MCF 10A (cell line): ENCODE measurements around the gene BHMT. TPM values are rescaled to one million over a fixed set of nuclear protein-coding genes. Genes with fewer than 3 reads are reported as not detected.

Experiments
- BruUV-seq: library from RNA; stranded (reverse); fragments of 400-500 nt; replicated peaks from 2 replicates; lab custom pipeline; 2021; lab: Mats Ljungman, UMichigan
- CTCF ChIA-PET: fragments of 300-600 bp; sonication (Branson Sonifier 250); formaldehyde crosslinking; extraction: SDS; loops from one replicate; lab custom pipeline; 2021; ENCODE audit warnings: antibody characterized with exemption, inconsistent platforms; lab: Yijun Ruan, JAX
- POLR2A ChIA-PET: fragments of 300-600, 350-650 bp; sonication (Branson Sonifier 250); formaldehyde crosslinking; extraction: SDS; loops from one replicate; lab custom pipeline; 2020; ENCODE audit warnings: antibody characterized with exemption, inconsistent platforms; lab: Yijun Ruan, JAX
- DNase-seq: peaks from one replicate; pipeline ENCODE4 v3.0.0-alpha.2; 2018; ENCODE audit not compliant: unreplicated experiment
- H3K27ac Mint-ChIP-seq: one replicate; pipeline ENCODE4 v1.8.0; 2022; ENCODE audit warnings: mild to moderate bottlenecking, low read depth, mixed read lengths; ENCODE audit not compliant: unreplicated experiment
- H3K27me3 Mint-ChIP-seq: one replicate; pipeline ENCODE4 v1.8.0; 2022; ENCODE audit warnings: mixed read lengths; ENCODE audit not compliant: insufficient read depth, unreplicated experiment
- H3K36me3 Mint-ChIP-seq: one replicate; pipeline ENCODE4 v1.8.0; 2022; ENCODE audit warnings: mild to moderate bottlenecking, moderate library complexity, mixed read lengths; ENCODE audit not compliant: insufficient read depth, unreplicated experiment
- H3K4me1 Mint-ChIP-seq: one replicate; pipeline ENCODE4 v1.8.0; 2022; ENCODE audit warnings: mixed read lengths; ENCODE audit not compliant: insufficient read depth, unreplicated experiment
- H3K4me3 Mint-ChIP-seq: one replicate; pipeline ENCODE4 v1.8.0; 2022; ENCODE audit warnings: mild to moderate bottlenecking, moderate library complexity, mixed read lengths; ENCODE audit not compliant: unreplicated experiment
- H3K9me3 Mint-ChIP-seq: one replicate; pipeline ENCODE4 v1.8.0; 2022; ENCODE audit warnings: mixed read lengths; ENCODE audit not compliant: unreplicated experiment
- intact Hi-C: fragments of 100-400 bp; cut with micrococcal nuclease; formaldehyde crosslinking; loops from 2 replicates; pipeline ENCODE4 v1.14.1; 2022
- total RNA-seq: library from RNA; stranded (reverse); gene quantifications from 2 replicates; pipeline ENCODE4 v1.2.3, GENCODE V29; 2022
- TF ChIP-seq, protein P1 (sequence below): fragments of 200-600 bp; IDR thresholded peaks from one replicate; pipeline ENCODE4 v1.8.0; 2022; ENCODE audit warnings: antibody characterized with exemption, mild to moderate bottlenecking; ENCODE audit not compliant: unreplicated experiment

Gene BHMT
- total RNA-seq, 1 experiment from 2014 or later = not detected

DNA sequence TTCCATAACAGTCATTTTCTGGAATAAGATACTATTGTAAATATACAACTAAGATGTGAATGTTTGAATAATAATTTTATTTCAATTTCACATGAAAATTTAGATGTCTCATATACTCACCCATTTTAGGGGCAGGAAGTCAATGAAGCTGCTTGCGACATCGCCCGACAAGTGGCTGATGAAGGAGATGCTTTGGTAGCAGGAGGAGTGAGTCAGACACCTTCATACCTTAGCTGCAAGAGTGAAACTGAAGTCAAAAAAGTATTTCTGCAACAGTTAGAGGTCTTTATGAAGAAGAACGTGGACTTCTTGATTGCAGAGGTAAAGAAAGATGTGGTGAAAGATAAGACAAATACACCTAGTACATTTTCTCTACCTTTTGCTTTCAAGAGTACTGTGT, 8.6 kb downstream of the BHMT start:
- CTCF ChIA-PET = interaction anchor here (3.2 kb wide), 1 partner anchor 95 kb away, joined by 18 read pairs; no protein-coding TSS in a partner anchor
- H3K9me3 Mint-ChIP-seq = no peaks in the 10 kb centered on the region
- POLR2A ChIA-PET = no interaction called here
- no peak overlapping the region for H3K4me3 Mint-ChIP-seq
- H3K27ac Mint-ChIP-seq = no peak overlapping the region
- no peaks in the 10 kb centered on the region for H3K27me3 Mint-ChIP-seq
- TF ChIP-seq, protein P1, sequence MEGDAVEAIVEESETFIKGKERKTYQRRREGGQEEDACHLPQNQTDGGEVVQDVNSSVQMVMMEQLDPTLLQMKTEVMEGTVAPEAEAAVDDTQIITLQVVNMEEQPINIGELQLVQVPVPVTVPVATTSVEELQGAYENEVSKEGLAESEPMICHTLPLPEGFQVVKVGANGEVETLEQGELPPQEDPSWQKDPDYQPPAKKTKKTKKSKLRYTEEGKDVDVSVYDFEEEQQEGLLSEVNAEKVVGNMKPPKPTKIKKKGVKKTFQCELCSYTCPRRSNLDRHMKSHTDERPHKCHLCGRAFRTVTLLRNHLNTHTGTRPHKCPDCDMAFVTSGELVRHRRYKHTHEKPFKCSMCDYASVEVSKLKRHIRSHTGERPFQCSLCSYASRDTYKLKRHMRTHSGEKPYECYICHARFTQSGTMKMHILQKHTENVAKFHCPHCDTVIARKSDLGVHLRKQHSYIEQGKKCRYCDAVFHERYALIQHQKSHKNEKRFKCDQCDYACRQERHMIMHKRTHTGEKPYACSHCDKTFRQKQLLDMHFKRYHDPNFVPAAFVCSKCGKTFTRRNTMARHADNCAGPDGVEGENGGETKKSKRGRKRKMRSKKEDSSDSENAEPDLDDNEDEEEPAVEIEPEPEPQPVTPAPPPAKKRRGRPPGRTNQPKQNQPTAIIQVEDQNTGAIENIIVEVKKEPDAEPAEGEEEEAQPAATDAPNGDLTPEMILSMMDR = no peak
- no TSS peak for BruUV-seq
- peaks cover 7% of the 10 kb centered on the region for H3K36me3 Mint-ChIP-seq
- intact Hi-C loops = no loop called here
- peaks cover 5% of the 10 kb centered on the region for H3K4me1 Mint-ChIP-seq
- peak; percentile 69 for DNase-seq

GRCh38 chr5:79122973-79123372, 11.4 kb downstream of the BHMT start:
- ChIA-PET CTCF (interaction anchor here (13.8 kb wide), 1 partner anchor 99 kb away, joined by 491 read pairs; no protein-coding TSS in a partner anchor), POLR2A (interaction anchor here (1.6 kb wide), 1 partner anchor 10 kb away, joined by 5 read pairs; no protein-coding TSS in a partner anchor)
- intact Hi-C loops = no loop called here

GRCh38 chr5:79124607-79125006, 13.0 kb downstream of the BHMT start:
- ChIA-PET POLR2A (interaction anchor here (0.7 kb wide), 1 partner anchor 391 kb away, joined by 4 read pairs; no protein-coding TSS in a partner anchor), CTCF (interaction anchor here (13.8 kb wide), 1 partner anchor 100 kb away, joined by 491 read pairs; no protein-coding TSS in a partner anchor)
- no TSS peak for BruUV-seq
- peaks cover 5% of the 10 kb centered on the region for H3K36me3 Mint-ChIP-seq
- H3K9me3 Mint-ChIP-seq = no peaks in the 10 kb centered on the region
- no peaks in the 10 kb centered on the region for H3K27me3 Mint-ChIP-seq
- peaks cover 5% of the 10 kb centered on the region for H3K4me1 Mint-ChIP-seq
- no peak overlapping the region for H3K4me3 Mint-ChIP-seq
- intact Hi-C loops = no loop called here
- no peak for DNase-seq
- H3K27ac Mint-ChIP-seq = no peak overlapping the region
- TF ChIP-seq, protein P1 = no peak

More at GRCh38 chr5:79122973-79123372, 11.4 kb downstream of the BHMT start:
- Mint-ChIP-seq H3K27me3 (no peaks in the 10 kb centered on the region), H3K4me1 (peaks cover 5% of the 10 kb centered on the region), H3K36me3 (peaks cover 12% of the 10 kb centered on the region), H3K9me3 (no peaks in the 10 kb centered on the region), H3K27ac (no peak overlapping the region), H3K4me3 (no peak overlapping the region)
- TF ChIP-seq, protein P1 = no peak
- no TSS peak for BruUV-seq
- DNase-seq = no peak

- ChIA-PET POLR2A (no interaction called here), CTCF (interaction anchor here (0.5 to 13.8 kb wide), 4 partner anchors 52 to 351 kb away, joined by 3 to 491 read pairs (median 3); no protein-coding TSS in a partner anchor)
- no peak for DNase-seq
- H3K27ac Mint-ChIP-seq = no peak overlapping the region
- TF ChIP-seq, protein P1 = no peak
- intact Hi-C loops = no loop called here
- H3K36me3 Mint-ChIP-seq = peaks cover 5% of the 10 kb centered on the region
- no peaks in the 10 kb centered on the region for H3K9me3 Mint-ChIP-seq
- H3K4me1 Mint-ChIP-seq = peaks cover 12% of the 10 kb centered on the region
- no peak overlapping the region for H3K4me3 Mint-ChIP-seq
- no peaks in the 10 kb centered on the region for H3K27me3 Mint-ChIP-seq
- no TSS peak for BruUV-seq
Observed at GRCh38 chr5:79130781-79131180, 19.2 kb downstream of the BHMT start.
